ENCODE results near the gene MAP3K6. TPM values are rescaled to one million over a fixed set of nuclear protein-coding genes. Genes with fewer than 3 reads are reported as not detected.

MAP3K6 gene
- total RNA-seq, 1 experiment from 2014 or later = 7.7 TPM

DNA sequence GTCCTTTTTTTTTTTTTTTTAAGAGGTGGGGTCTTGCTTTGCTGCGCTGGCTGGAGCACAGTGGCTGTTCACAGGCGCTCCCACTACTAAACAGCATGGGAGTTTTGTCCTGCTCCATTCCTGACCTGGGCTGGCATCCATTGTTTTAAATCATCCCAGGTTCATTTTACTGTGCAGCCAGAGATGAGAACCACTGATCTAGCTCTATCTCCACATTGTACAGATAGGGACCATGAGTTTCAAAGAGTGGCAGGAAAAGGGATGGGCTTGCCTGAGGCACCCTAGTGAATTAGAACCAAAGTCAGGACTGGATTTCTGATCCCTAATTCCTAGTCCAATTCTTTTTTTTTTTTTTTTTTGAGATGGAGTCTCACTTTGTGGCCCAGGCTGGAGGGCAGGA is 52.0 kb downstream of the MAP3K6 start:
- Histone ChIP-seq H2BK120ac (ENCODE audit: low read depth, low read length, poor library complexity, severe bottlenecking) (no peak overlapping the region), H3K79me1 (ENCODE audit: insufficient read depth, low read depth, low read length, poor library complexity, severe bottlenecking) (no peaks in the 10 kb centered on the region), H2BK20ac (ENCODE audit: low read depth, low read length, poor library complexity, severe bottlenecking) (no peak overlapping the region), H2BK12ac (ENCODE audit: insufficient read length, low read depth, low read length) (no peak overlapping the region), H2AK5ac (ENCODE audit: insufficient read length, low read length) (no peak overlapping the region), H3K27me3 (ENCODE audit: insufficient read depth, low read length) (no peaks in the 10 kb centered on the region; the same call in 1 of the 2 replicates), H2BK5ac (ENCODE audit: insufficient read length, low read length) (no peak overlapping the region), H3K9ac (ENCODE audit: extremely low read depth, insufficient read length, low read length) (no peak overlapping the region), H3K4me1 (ENCODE audit: insufficient read depth, low read length) (no peaks in the 10 kb centered on the region), H4K5ac (ENCODE audit: insufficient read length, low read depth, low read length) (no peak overlapping the region), H3K23me2 (ENCODE audit: insufficient read length, low read depth, low read length, poor library complexity, severe bottlenecking) (no peaks in the 10 kb centered on the region), H3K4me2 (ENCODE audit: insufficient read depth, insufficient read length, low read length) (no peak overlapping the region), H3K23ac (ENCODE audit: insufficient read length, low read depth, low read length) (no peak overlapping the region), H3K18ac (ENCODE audit: insufficient read length, low read depth, low read length) (no peak overlapping the region), H2BK15ac (ENCODE audit: low read depth, low read length) (no peak overlapping the region), H3K56ac (ENCODE audit: insufficient read length, low read depth, low read length) (no peak overlapping the region), H3K79me2 (ENCODE audit: insufficient read depth, low read length) (no peaks in the 10 kb centered on the region), H3K27ac (ENCODE audit: insufficient read length, low read depth, low read length) (no peak overlapping the region), H4K91ac (ENCODE audit: insufficient read length, low read depth, low read length) (no peak overlapping the region), H3T11ph (ENCODE audit: low read length) (no peak overlapping the region), H3K14ac (ENCODE audit: insufficient read depth, low read length) (no peak overlapping the region), H3K4ac (ENCODE audit: low read depth, low read length) (no peak overlapping the region), H3K9me3 (ENCODE audit: control insufficient read depth, low read depth, low read length) (no peaks in the 10 kb centered on the region), H2AFZ (ENCODE audit: low read length) (no peak overlapping the region), H4K20me1 (ENCODE audit: control insufficient read depth, insufficient read depth, insufficient read length) (no peaks in the 10 kb centered on the region), H4K8ac (replicated peaks; ENCODE audit: insufficient read length, low read depth, low read length) (no peak overlapping the region)
- no peaks in the 10 kb centered on the region for H3K36me3 Mint-ChIP-seq (ENCODE audit: insufficient read depth in 1 of 3, low read depth in 3 of 3)
- DNase-seq = no peak
- no peak overlapping the region; a peak in 1 of 7 replicates for H3K27ac Mint-ChIP-seq
- H3K27me3 Mint-ChIP-seq (ENCODE audit: low read depth) = peaks cover 14% of the 10 kb centered on the region
- WGBS (ENCODE audit: extremely low coverage, insufficient read length, low lambda C conversion rate) = no CpG with 5 or more reads among the region's 2 CpGs
- peaks cover 4 to 6% of the 10 kb centered on the region in 2 experiments; a peak in 1 of 4 replicates for H3K4me1 Mint-ChIP-seq
- H3K9me3 Mint-ChIP-seq = no peaks in the 10 kb centered on the region
- H3K4me3 Mint-ChIP-seq = no peak overlapping the region
- TF ChIP-seq, protein P1, sequence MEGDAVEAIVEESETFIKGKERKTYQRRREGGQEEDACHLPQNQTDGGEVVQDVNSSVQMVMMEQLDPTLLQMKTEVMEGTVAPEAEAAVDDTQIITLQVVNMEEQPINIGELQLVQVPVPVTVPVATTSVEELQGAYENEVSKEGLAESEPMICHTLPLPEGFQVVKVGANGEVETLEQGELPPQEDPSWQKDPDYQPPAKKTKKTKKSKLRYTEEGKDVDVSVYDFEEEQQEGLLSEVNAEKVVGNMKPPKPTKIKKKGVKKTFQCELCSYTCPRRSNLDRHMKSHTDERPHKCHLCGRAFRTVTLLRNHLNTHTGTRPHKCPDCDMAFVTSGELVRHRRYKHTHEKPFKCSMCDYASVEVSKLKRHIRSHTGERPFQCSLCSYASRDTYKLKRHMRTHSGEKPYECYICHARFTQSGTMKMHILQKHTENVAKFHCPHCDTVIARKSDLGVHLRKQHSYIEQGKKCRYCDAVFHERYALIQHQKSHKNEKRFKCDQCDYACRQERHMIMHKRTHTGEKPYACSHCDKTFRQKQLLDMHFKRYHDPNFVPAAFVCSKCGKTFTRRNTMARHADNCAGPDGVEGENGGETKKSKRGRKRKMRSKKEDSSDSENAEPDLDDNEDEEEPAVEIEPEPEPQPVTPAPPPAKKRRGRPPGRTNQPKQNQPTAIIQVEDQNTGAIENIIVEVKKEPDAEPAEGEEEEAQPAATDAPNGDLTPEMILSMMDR (conservative IDR thresholded peaks at IDR 0.05) = no peak

Measured in H9 (cell line).